ENCODE measurements around the gene MED12. TPM values are rescaled to one million over a fixed set of nuclear protein-coding genes. Genes with fewer than 3 reads are reported as not detected.

The MED12 gene
- total and polyA plus RNA-seq, 2 of the 8 experiments (the other 6 are each of a cell fraction or from before 2014, with no cell fraction given) = 19.4 to 48.9 TPM

DNA sequence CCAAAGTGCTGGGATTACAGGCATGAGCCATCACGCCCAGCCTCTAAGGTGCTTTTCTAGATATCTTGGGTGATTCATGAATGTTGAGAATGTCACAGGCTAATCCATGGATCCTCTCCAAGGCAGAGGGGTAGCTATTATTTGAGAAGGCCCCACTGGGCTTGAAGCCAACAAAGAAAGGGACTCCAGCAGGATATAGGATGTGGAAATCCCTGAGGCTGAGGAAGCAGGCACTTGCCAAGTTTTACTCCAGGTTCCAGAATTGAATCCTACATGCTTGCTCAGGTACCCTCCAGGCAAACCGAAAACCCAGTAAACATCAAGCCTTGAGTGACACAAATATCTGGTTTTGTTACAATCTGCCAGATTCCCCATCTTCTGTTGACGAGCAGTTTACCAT is 42.1 kb downstream of the MED12 start:
- no peaks in the 10 kb centered on the region for H3K79me1 ChIP-seq (ENCODE audit: low read depth, low read length)
- no peak overlapping the region for H3K18ac ChIP-seq (ENCODE audit: extremely low read depth, low read length)
- no peak overlapping the region for H3K56ac ChIP-seq (replicated peaks; ENCODE audit: insufficient read length, low read depth, low read length)
- ChIA-PET POLR2A (ENCODE audit: partially characterized antibody) (no interaction called here), CTCF (ENCODE audit: partially characterized antibody) (no interaction called here)
- H2BK120ac ChIP-seq (replicated peaks; ENCODE audit: low read depth, low read length) = no peak overlapping the region
- H2AK5ac ChIP-seq (ENCODE audit: low read depth, low read length) = no peak overlapping the region
- 91% methylated on average over 3 of the region's 3 CpGs; no CpG with 5 or more reads in 1 of the 2 experiments for WGBS, 2 experiments (ENCODE audit: extremely low coverage in 1 of 2, insufficient coverage in 1 of 2, insufficient read length in 1 of 2, insufficient replicate concordance in 2 of 2, low coverage in 1 of 2, low lambda C conversion rate in 2 of 2, missing lambda C conversion rate in 1 of 2)
- no peak overlapping the region for H3K14ac ChIP-seq (ENCODE audit: insufficient read length)
- no peak overlapping the region for H3K23ac ChIP-seq (ENCODE audit: insufficient read length)
- no peak overlapping the region for H4K8ac ChIP-seq (ENCODE audit: extremely low read depth, insufficient read depth, low read length)
- no peak overlapping the region for H3K9ac ChIP-seq (replicated peaks in 1 of 4; ENCODE audit: extremely low read depth in 1 of 4, low read depth in 3 of 4, low read length in 3 of 4)
- H3K27ac ChIP-seq (ENCODE audit: low read depth, low read length) = no peak overlapping the region
- H3K4me1 ChIP-seq (replicated peaks in 1 of 4; ENCODE audit: control insufficient read depth in 3 of 4, insufficient read depth in 4 of 4, low read length in 3 of 4) = no peaks in the 10 kb centered on the region
- H3K4ac ChIP-seq (replicated peaks; ENCODE audit: insufficient read length, low read depth, low read length) = no peak overlapping the region
- H2AFZ ChIP-seq (ENCODE audit: low read length) = no peak overlapping the region
- TF ChIP-seq TBP (IDR thresholded peaks at IDR 0.05; ENCODE audit: low read depth, low read length) (no peak), SP1 (IDR thresholded peaks at IDR 0.05; ENCODE audit: low read depth, low read length) (no peak), JUN (IDR thresholded peaks at IDR 0.05; ENCODE audit: low read depth, low read length) (no peak), POU5F1 (IDR thresholded peaks at IDR 0.05; ENCODE audit: low read depth, low read length) (no peak), RFX5 (IDR thresholded peaks at IDR 0.05; ENCODE audit: borderline replicate concordance, low read depth, low read length) (no peak), RAD21 (IDR thresholded peaks at IDR 0.05 in 1 of 2, conservative IDR thresholded peaks at IDR 0.05 in 1 of 2; ENCODE audit: low read depth in 2 of 2, low read length in 2 of 2) (no peak), USF2 (IDR thresholded peaks at IDR 0.05; ENCODE audit: low read length) (no peak)
- H2BK12ac ChIP-seq (ENCODE audit: low read depth, low read length) = no peak overlapping the region
- H4K20me1 ChIP-seq (replicated peaks in 1 of 2; ENCODE audit: control insufficient read depth in 1 of 2, insufficient read depth in 2 of 2, low read length in 2 of 2) = no peaks in the 10 kb centered on the region
- H3K4me2 ChIP-seq (ENCODE audit: insufficient read depth in 1 of 2, low read depth in 2 of 2, low read length in 2 of 2) = no peak overlapping the region
- FAIRE-seq (no peak), DNase-seq (ENCODE audit: low read depth in 1 of 2, low spot score in 2 of 2) (no peak)
- no peaks in the 10 kb centered on the region for H3K79me2 ChIP-seq (ENCODE audit: control insufficient read depth in 1 of 2, insufficient read depth in 2 of 2, low read length in 2 of 2)
- no peak overlapping the region for H2BK20ac ChIP-seq (ENCODE audit: low read length)
- no peaks in the 10 kb centered on the region for H3K27me3 ChIP-seq (replicated peaks in 1 of 4; ENCODE audit: control insufficient read depth in 3 of 4, extremely low read depth in 1 of 4, insufficient read depth in 3 of 4, low read length in 3 of 4)
- H4K5ac ChIP-seq (ENCODE audit: insufficient read length, low read depth, low read length) = no peak overlapping the region
- no peak overlapping the region for H3K4me3 ChIP-seq (ENCODE audit: extremely low read depth in 1 of 4, insufficient read depth in 2 of 4, low read depth in 3 of 4, low read length in 4 of 4)
- H4K91ac ChIP-seq (replicated peaks; ENCODE audit: insufficient read length, low read length) = no peak overlapping the region
- H2BK15ac ChIP-seq (ENCODE audit: low read length) = no peak overlapping the region
- H3K9me3 ChIP-seq (ENCODE audit: insufficient read depth in 2 of 2, low read depth in 1 of 2, low read length in 1 of 2) = no peaks in the 10 kb centered on the region
- no peaks in the 10 kb centered on the region; the same call in 1 of the 2 replicates for H3K23me2 ChIP-seq (ENCODE audit: low read depth, low read length)
- H3K36me3 ChIP-seq (ENCODE audit: control insufficient read depth in 2 of 4, insufficient read depth in 4 of 4, low read length in 3 of 4) = peaks cover 0 to 7% (median 2%) of the 10 kb centered on the region in 4 experiments; a peak in 4 of 8 replicates
- H2BK5ac ChIP-seq (ENCODE audit: low read depth, low read length) = no peak overlapping the region

Data from H1 (cell line).